IMR-90 (cell line): ENCODE data around the gene CREB1. TPM values are rescaled to one million over a fixed set of nuclear protein-coding genes. Genes with fewer than 3 reads are reported as not detected.

Source experiments
- BHLHE40 ChIP-seq: fragments of 150-350 bp; IDR thresholded peaks from 2 replicates; pipeline ENCODE4 v1.6.1; 2016; ENCODE audit warnings: mild to moderate bottlenecking, low read depth, low read length
- CHD1 ChIP-seq: IDR thresholded peaks from 2 replicates; pipeline ENCODE4 v1.6.1; 2012; ENCODE audit warnings: low read depth, low read length, improper control_type of control experiment
- USF2 ChIP-seq: fragments of 150-350 bp; IDR thresholded peaks from 2 replicates; pipeline ENCODE4 v1.6.1; 2017; ENCODE audit warnings: mild to moderate bottlenecking, antibody characterized with exemption, low read length, low read depth
- polyA plus RNA-seq, 3 experiments: library from polyadenylated mRNA; depleted of rRNA; stranded (reverse); fragments of >200 nt; gene quantifications; 2 replicates each; pipeline ENCODE4 v1.2.3, GENCODE V29; 2012; ENCODE audit warnings: low replicate concordance in 1 of 3
- total RNA-seq: library from RNA; depleted of rRNA; stranded (reverse); fragments of >200 nt; gene quantifications from 2 replicates; pipeline ENCODE4 v1.2.3, GENCODE V29; 2012

Gene CREB1
- total and polyA plus RNA-seq, 2 of the 4 experiments (the other 2 are of a cell fraction), result 22.4 to 94.5 TPM

- no peak for TF ChIP-seq USF2
- no peak for TF ChIP-seq BHLHE40
- no peak; the same call in 1 of the 2 replicates for TF ChIP-seq CHD1
Observed at GRCh38 chr2:207530160-207531031, 634 bp downstream of the CREB1 start (continued).
